Ovary (tissue), 9 donors: ENCODE data around the gene PLSCR5. TPM values are rescaled to one million over a fixed set of nuclear protein-coding genes. Genes with fewer than 3 reads are reported as not detected.
A peak's percentile ranks its signal among the peaks of the same experiment; 100 is the strongest.

ENCODE experiments used
- DNase-seq, 5 donors: peaks; one replicate each; pipeline ENCODE4 v3.0.0-alpha.2; 2019 to 2020
- H3K27ac ChIP-seq, 2 donors: fragments of 200-600 bp; one replicate each; pipeline versions ENCODE4 v1.5.1 to v1.8.0; 2019 to 2022
- H3K27me3 ChIP-seq: fragments of 200-600 bp; one replicate; pipeline ENCODE4 v1.8.0; 2022
- H3K36me3 ChIP-seq: fragments of 200-600 bp; sonication (generic); one replicate; pipeline ENCODE4 v1.5.1; 2019
- H3K4me1 ChIP-seq: one replicate; pipeline ENCODE4 v1.8.1; 2013; ENCODE audit warnings: mild to moderate bottlenecking, moderate library complexity; ENCODE audit not compliant: insufficient read depth
- H3K4me3 ChIP-seq: fragments of 200-600 bp; sonication (generic); one replicate; pipeline ENCODE4 v1.5.1; 2017
- H3K9me3 ChIP-seq, 2 donors: fragments of 200-600 bp in 1 of 2; sonication (generic) in 1 of 2; one replicate each; pipeline versions ENCODE4 v1.5.1 to v1.8.1; 2013 to 2019; ENCODE audit warnings: mild to moderate bottlenecking in 1 of 2, moderate library complexity in 1 of 2
- CTCF ChIP-seq, 3 donors: fragments of 450-650 bp in 2 of 3; fragments of 200-600 bp in 1 of 3; IDR thresholded peaks; one replicate each; pipeline versions ENCODE4 v1.5.1 to v1.8.0; 2016 to 2022; ENCODE audit warnings: antibody characterized with exemption in 3 of 3, mild to moderate bottlenecking in 1 of 3
- EP300 ChIP-seq: sonication (generic); formaldehyde crosslinking; IDR thresholded peaks from one replicate; pipeline ENCODE4 v1.6.1; 2017; ENCODE audit warnings: antibody characterized with exemption
- POLR2A ChIP-seq: fragments of 450-650 bp; IDR thresholded peaks from one replicate; pipeline ENCODE4 v1.6.1; 2017; ENCODE audit warnings: antibody characterized with exemption, mild to moderate bottlenecking, moderate library complexity
- WGBS, 3 donors: extraction: QIAGEN DNeasy Blood & Tissue Kit in 1 of 3; methylation state at CpG; one replicate each; pipeline versions ENCODE4 v1.1.5 to v1.1.7; 2013 to 2017; 5-methylcytosine and 5-hydroxymethylcytosine counted together
- intact Hi-C, 4 donors: fragments of 100-400 bp; cut with DNase I; formaldehyde crosslinking; loops; one replicate each; pipeline versions ENCODE4 v1.11.0 to v1.15.1; 2022 to 2023
- polyA plus RNA-seq, 2 donors: library from polyadenylated mRNA; stranded (reverse); fragments of 200-250 nt in 1 of 2; fragments of 350-450 nt in 1 of 2; fragmentation: Illumina TruSeq in 1 of 2; extraction: RNeasy Lipid Tissue Mini Kit (QIAGEN cat#74804) in 1 of 2; gene quantifications; one replicate each; pipeline ENCODE4 v1.2.3, GENCODE V29; 2013 to 2014
- total RNA-seq, 7 donors: library from RNA; depleted of rRNA in 2 of 7; stranded (reverse); fragments of >200 nt in 2 of 7; fragmentation: NEBNext Ultra II Directional in 3 of 7; extraction: Animal tissue kit (Norgen Biotek cat#: 25700) in 3 of 7; gene quantifications; one replicate each; pipeline versions ENCODE4 v1.1.0 to v1.2.4, GENCODE V29; 2016 to 2023
- donor health status: DM: no; HTN: no; CAD: no; lungs with moderate emphysema.
- donor health status: DM: no; HTN: no; CAD: no.
- donor health status: Bipolar disorder and iron deficiency.
- donor health status: DM: yes; HTN: yes; CAD: no.
- donor health status: DM: no; HTN: no; CAD: no.
- donor health status: DM: yes; HTN: yes; CAD: no.

PLSCR5 gene
- total and polyA plus RNA-seq, 9 donors = not detected

GRCh38 chr3:146558781-146559180 is 46.4 kb downstream of the PLSCR5 start:
- H3K36me3 ChIP-seq = no peaks in the 10 kb centered on the region
- no peak for TF ChIP-seq EP300
- TF ChIP-seq POLR2A = no peak
- no peak for TF ChIP-seq CTCF (IDR thresholded peaks at IDR 0.05)
- no peaks in the 10 kb centered on the region for H3K9me3 ChIP-seq
- no peaks in the 10 kb centered on the region for H3K27me3 ChIP-seq
- no peak overlapping the region for H3K4me3 ChIP-seq
- intact Hi-C loops = no loop called here
- DNase-seq = no peak
- 35 to 95% (median 72%) methylated on average over 2 of the region's 2 CpGs for WGBS, 3 donors
- H3K4me1 ChIP-seq = no peaks in the 10 kb centered on the region
- no peak overlapping the region for H3K27ac ChIP-seq

- WGBS, 3 donors = 62 to 82% (median 79%) methylated on average over 4 of the region's 4 CpGs
- TF ChIP-seq POLR2A (no peak), CTCF (IDR thresholded peaks at IDR 0.05) (no peak), EP300 (no peak)
- no peaks in the 10 kb centered on the region for H3K9me3 ChIP-seq
- no peaks in the 10 kb centered on the region for H3K27me3 ChIP-seq
- no peak for DNase-seq
- no peaks in the 10 kb centered on the region for H3K36me3 ChIP-seq
- H3K4me1 ChIP-seq = no peaks in the 10 kb centered on the region
- H3K27ac ChIP-seq = no peak overlapping the region
- no peak overlapping the region for H3K4me3 ChIP-seq
- intact Hi-C loops = no loop called here
Measured at GRCh38 chr3:146557745-146558144, 47.4 kb downstream of the PLSCR5 start.

GRCh38 chr3:146555311-146555710 is 49.8 kb downstream of the PLSCR5 start:
- no peaks in the 10 kb centered on the region for H3K27me3 ChIP-seq
- intact Hi-C loops = no loop called here
- TF ChIP-seq EP300 (no peak), CTCF (IDR thresholded peaks at IDR 0.05) (no peak), POLR2A (no peak)
- H3K4me1 ChIP-seq = no peaks in the 10 kb centered on the region
- WGBS, 3 donors = 96 to 97% (median 97%) methylated on average over 3 of the region's 3 CpGs
- H3K9me3 ChIP-seq = no peaks in the 10 kb centered on the region
- no peaks in the 10 kb centered on the region for H3K36me3 ChIP-seq
- no peak for DNase-seq
- no peak overlapping the region for H3K27ac ChIP-seq
- H3K4me3 ChIP-seq = no peak overlapping the region

GRCh38 chr3:146554151-146554760 is 50.9 kb downstream of the PLSCR5 start:
- DNase-seq = no peak
- Histone ChIP-seq H3K36me3 (no peaks in the 10 kb centered on the region), H3K9me3 (no peaks in the 10 kb centered on the region), H3K27me3 (no peaks in the 10 kb centered on the region), H3K27ac (no peak overlapping the region), H3K4me3 (no peak overlapping the region), H3K4me1 (no peaks in the 10 kb centered on the region)
- no peak for TF ChIP-seq EP300
- no peak for TF ChIP-seq POLR2A
- 92 to 95% (median 92%) methylated on average over 7 of the region's 7 CpGs for WGBS, 3 donors
- intact Hi-C loops = no loop called here

- 68 to 81% (median 74%) methylated on average over 5 of the region's 5 CpGs for WGBS, 3 donors
Measured at GRCh38 chr3:146550743-146551510, 54.2 kb downstream of the PLSCR5 start.

More at GRCh38 chr3:146550743-146551510, 54.2 kb downstream of the PLSCR5 start:
- H3K27me3 ChIP-seq = no peaks in the 10 kb centered on the region
- no peaks in the 10 kb centered on the region for H3K9me3 ChIP-seq
- TF ChIP-seq POLR2A (no peak), CTCF (IDR thresholded peaks at IDR 0.05) (no peak), EP300 (no peak)
- no peaks in the 10 kb centered on the region for H3K4me1 ChIP-seq
- H3K36me3 ChIP-seq = no peaks in the 10 kb centered on the region
- no peak for DNase-seq
- H3K4me3 ChIP-seq = peak overlapping the region; percentile 27
- intact Hi-C loops = no loop called here
- H3K27ac ChIP-seq = no peak overlapping the region
